NCI-H128 (cell line): ENCODE measurements around the gene C1orf53.

Experiments
- DNase-seq: peaks from one replicate; lab custom pipeline; 2025; ENCODE audit not compliant: unreplicated experiment; lab: John Stamatoyannopoulos, UW

Gene C1orf53

GRCh38 chr1:197954718-197955418 lies 52.4 kb downstream of the C1orf53 start:
- no peak for DNase-seq

- DNase-seq: no peak
Measured at GRCh38 chr1:197955486-197956394, 53.3 kb downstream of the C1orf53 start.
